ENCODE data around the gene GPR150. TPM values are rescaled to one million over a fixed set of nuclear protein-coding genes. Genes with fewer than 3 reads are reported as not detected.

The GPR150 gene
- polyA plus RNA-seq, 1 donor (not counting 4 experiments of a cell fraction or from before 2014, with no cell fraction given): 0.07 TPM

- Histone ChIP-seq H3K4me2 (ENCODE audit: control insufficient read depth, extremely low read depth, insufficient read depth, low read depth, low read length) (no peak overlapping the region), H3K79me2 (ENCODE audit: control insufficient read depth, insufficient read depth, low read length) (no peaks in the 10 kb centered on the region), H3K36me3 (ENCODE audit: control insufficient read depth in 2 of 2, extremely low read depth in 1 of 2, insufficient read depth in 2 of 2, low read length in 2 of 2) (no peaks in the 10 kb centered on the region), H3K9me3 (ENCODE audit: control insufficient read depth, low read depth, low read length) (no peaks in the 10 kb centered on the region), H4K20me1 (ENCODE audit: control insufficient read depth, extremely low read depth, insufficient read depth, low read length) (no peaks in the 10 kb centered on the region), H3K9me1 (ENCODE audit: control insufficient read depth, extremely low read depth, insufficient read depth, low read length) (no peaks in the 10 kb centered on the region), H3K27ac (ENCODE audit: control insufficient read depth, insufficient read depth, low read length) (no peak overlapping the region), H2AFZ (ENCODE audit: control insufficient read depth, low read length) (no peak overlapping the region), H3K9ac (ENCODE audit: control insufficient read depth, extremely low read depth, insufficient read depth, low read length) (no peak overlapping the region), H3K4me1 (ENCODE audit: control insufficient read depth, extremely low read depth, insufficient read depth, low read length) (peaks cover 11% of the 10 kb centered on the region), H3K27me3 (ENCODE audit: control insufficient read depth, extremely low read depth, insufficient read depth, low read length) (no peaks in the 10 kb centered on the region), H3K4me3 (ENCODE audit: control insufficient read depth in 2 of 3, extremely low read depth in 1 of 3, insufficient read depth in 2 of 3, low read depth in 1 of 3, low read length in 3 of 3) (no peak overlapping the region)
- dilution Hi-C loops (cut with MboI; ENCODE audit: extremely low pct_ligation_motif_present, low sequenced_read_pairs): no loop called here
- TF ChIP-seq, protein P1, sequence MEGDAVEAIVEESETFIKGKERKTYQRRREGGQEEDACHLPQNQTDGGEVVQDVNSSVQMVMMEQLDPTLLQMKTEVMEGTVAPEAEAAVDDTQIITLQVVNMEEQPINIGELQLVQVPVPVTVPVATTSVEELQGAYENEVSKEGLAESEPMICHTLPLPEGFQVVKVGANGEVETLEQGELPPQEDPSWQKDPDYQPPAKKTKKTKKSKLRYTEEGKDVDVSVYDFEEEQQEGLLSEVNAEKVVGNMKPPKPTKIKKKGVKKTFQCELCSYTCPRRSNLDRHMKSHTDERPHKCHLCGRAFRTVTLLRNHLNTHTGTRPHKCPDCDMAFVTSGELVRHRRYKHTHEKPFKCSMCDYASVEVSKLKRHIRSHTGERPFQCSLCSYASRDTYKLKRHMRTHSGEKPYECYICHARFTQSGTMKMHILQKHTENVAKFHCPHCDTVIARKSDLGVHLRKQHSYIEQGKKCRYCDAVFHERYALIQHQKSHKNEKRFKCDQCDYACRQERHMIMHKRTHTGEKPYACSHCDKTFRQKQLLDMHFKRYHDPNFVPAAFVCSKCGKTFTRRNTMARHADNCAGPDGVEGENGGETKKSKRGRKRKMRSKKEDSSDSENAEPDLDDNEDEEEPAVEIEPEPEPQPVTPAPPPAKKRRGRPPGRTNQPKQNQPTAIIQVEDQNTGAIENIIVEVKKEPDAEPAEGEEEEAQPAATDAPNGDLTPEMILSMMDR (optimal IDR thresholded peaks at IDR 0.05 in 1 of 3, IDR thresholded peaks at IDR 0.05 in 1 of 3, conservative IDR thresholded peaks at IDR 0.05 in 1 of 3; ENCODE audit: extremely low read depth in 1 of 3, insufficient read depth in 2 of 3, low read length in 3 of 3): no peak
- TF ChIP-seq EZH2 (IDR thresholded peaks at IDR 0.05; ENCODE audit: low read length): no peak
- DNase-seq (ENCODE audit: low read depth, low spot score) (no peak), FAIRE-seq (no peak)
Observed at GRCh38 chr5:95595289-95595931, 24.5 kb upstream of the GPR150 start.

GRCh38 chr5:95599252-95599651, 20.6 kb upstream of the GPR150 start:
- H3K79me2 ChIP-seq (ENCODE audit: control insufficient read depth, insufficient read depth, low read length): no peaks in the 10 kb centered on the region
- H3K4me3 ChIP-seq (ENCODE audit: control insufficient read depth in 2 of 3, extremely low read depth in 1 of 3, insufficient read depth in 2 of 3, low read depth in 1 of 3, low read length in 3 of 3): no peak overlapping the region
- no peak for DNase-seq (ENCODE audit: low read depth, low spot score)
- no peak overlapping the region for H3K27ac ChIP-seq (ENCODE audit: control insufficient read depth, insufficient read depth, low read length)
- dilution Hi-C loops (cut with MboI; ENCODE audit: extremely low pct_ligation_motif_present, low sequenced_read_pairs): no loop called here
- H3K36me3 ChIP-seq (ENCODE audit: control insufficient read depth in 2 of 2, extremely low read depth in 1 of 2, insufficient read depth in 2 of 2, low read length in 2 of 2): no peaks in the 10 kb centered on the region
- H2AFZ ChIP-seq (ENCODE audit: control insufficient read depth, low read length): no peak overlapping the region
- no peaks in the 10 kb centered on the region for H3K4me1 ChIP-seq (ENCODE audit: control insufficient read depth, extremely low read depth, insufficient read depth, low read length)
- H3K4me2 ChIP-seq (ENCODE audit: control insufficient read depth, extremely low read depth, insufficient read depth, low read depth, low read length): no peak overlapping the region
- H3K9me1 ChIP-seq (ENCODE audit: control insufficient read depth, extremely low read depth, insufficient read depth, low read length): no peaks in the 10 kb centered on the region
- no peak overlapping the region for H3K9ac ChIP-seq (ENCODE audit: control insufficient read depth, extremely low read depth, insufficient read depth, low read length)
- H4K20me1 ChIP-seq (ENCODE audit: control insufficient read depth, extremely low read depth, insufficient read depth, low read length): no peaks in the 10 kb centered on the region
- no peaks in the 10 kb centered on the region for H3K27me3 ChIP-seq (ENCODE audit: control insufficient read depth, extremely low read depth, insufficient read depth, low read length)
- no peaks in the 10 kb centered on the region for H3K9me3 ChIP-seq (ENCODE audit: control insufficient read depth, low read depth, low read length)
- no peak for TF ChIP-seq EZH2 (IDR thresholded peaks at IDR 0.05; ENCODE audit: low read length)
- TF ChIP-seq, protein P1 (optimal IDR thresholded peaks at IDR 0.05 in 1 of 3, IDR thresholded peaks at IDR 0.05 in 1 of 3, conservative IDR thresholded peaks at IDR 0.05 in 1 of 3; ENCODE audit: extremely low read depth in 1 of 3, insufficient read depth in 2 of 3, low read length in 3 of 3): no peak
- FAIRE-seq: no peak

Measured in keratinocyte (primary cell).